HepG2 (cell line): ENCODE results near the gene MORN5. TPM values are rescaled to one million over a fixed set of nuclear protein-coding genes. Genes with fewer than 3 reads are reported as not detected.

Experiments used
- ATAC-seq: fragments of 200-7000 bp; cut with Tn5 transposase; 3 replicates; pipeline ENCODE4 v1.9.1; 2020; ENCODE audit warnings: mild to moderate bottlenecking, moderate library complexity
- BruUV-seq: library from RNA; stranded (reverse); fragments of 400-500 nt; replicated peaks from 2 replicates; lab custom pipeline; 2021; lab: Mats Ljungman, UMichigan
- CTCF ChIA-PET: fragments of 300-600 bp; formaldehyde crosslinking; extraction: SDS; loops from one replicate; lab custom pipeline; 2021; ENCODE audit warnings: low total read pairs, inconsistent platforms, low intra/inter-chr PET ratio; lab: Yijun Ruan, JAX
- POLR2A ChIA-PET: fragments of 350-600 bp; sonication (Branson Sonifier 250); formaldehyde crosslinking; loops from one replicate; lab custom pipeline; 2020; ENCODE audit warnings: antibody characterized with exemption, inconsistent platforms; lab: Yijun Ruan, JAX
- DNase-seq: peaks from one replicate; pipeline ENCODE4 v3.0.0-alpha.2; 2015; ENCODE audit warnings: low spot score
- FAIRE-seq: peaks from 3 replicates; lab custom pipeline; 2011; peaks lifted over from hg19 to GRCh38; lab: Jason Lieb, UNC
- H2AFZ ChIP-seq: one replicate; pipeline ENCODE4 v1.6.1; 2011; ENCODE audit warnings: low read length, inconsistent platforms
- H3K27ac ChIP-seq: fragments of 300-600 bp; 3 replicates; pipeline ENCODE4 v1.8.0; 2011; ENCODE audit warnings: mixed run types, mild to moderate bottlenecking, mixed read lengths, low read length, inconsistent platforms; ENCODE audit not compliant: insufficient read depth; ENCODE audit errors: extremely low read length
- H3K27me3 ChIP-seq, 2 experiments: fragments of 200-600 bp in 1 of 2; 2 replicates in 1 of 2; 3 replicates in 1 of 2; pipeline versions ENCODE4 v1.6.0 to v1.8.0; 2011; ENCODE audit warnings: low read length in 2 of 2, mild to moderate bottlenecking in 2 of 2, moderate library complexity in 2 of 2, inconsistent platforms in 1 of 2; ENCODE audit not compliant: insufficient read depth in 2 of 2, control insufficient read depth in 1 of 2
- H3K36me3 ChIP-seq, 2 experiments: fragments of 200-600 bp in 1 of 2; replicated peaks in 1 of 2; 2 replicates in 1 of 2; 3 replicates in 1 of 2; pipeline versions ENCODE4 v1.5.1 to v1.8.0; 2011; ENCODE audit warnings: low read length in 2 of 2, inconsistent platforms in 1 of 2; ENCODE audit not compliant: insufficient read depth in 2 of 2, control insufficient read depth in 1 of 2
- H3K4me1 ChIP-seq: 2 replicates; pipeline ENCODE4 v1.5.1; 2012; ENCODE audit warnings: low read length, inconsistent platforms; ENCODE audit not compliant: insufficient read depth
- H3K4me2 ChIP-seq: 2 replicates; pipeline ENCODE4 v1.6.0; 2011; ENCODE audit warnings: low read depth, low read length, inconsistent platforms
- H3K4me3 ChIP-seq, 3 experiments: fragments of 200-600 bp in 1 of 3; sonication (generic), shearing (Covaris generic) in 1 of 3; replicated peaks in 1 of 3; 2 replicates each; pipeline ENCODE4 v1.5.1; 2011 to 2016; ENCODE audit warnings: low read length in 3 of 3, inconsistent platforms in 2 of 3, low read depth in 2 of 3, mild to moderate bottlenecking in 2 of 3, control low read depth in 1 of 3, mixed read lengths in 1 of 3; ENCODE audit not compliant: insufficient read depth in 1 of 3
- H3K79me2 ChIP-seq: one replicate; pipeline ENCODE4 v1.6.1; 2011; ENCODE audit warnings: low read length, inconsistent platforms; ENCODE audit not compliant: insufficient read depth
- H3K9ac ChIP-seq: 2 replicates; pipeline ENCODE4 v1.6.0; 2011; ENCODE audit warnings: mild to moderate bottlenecking, low read depth, low read length, inconsistent platforms; ENCODE audit not compliant: insufficient read depth
- H3K9me3 ChIP-seq: 2 replicates; pipeline ENCODE4 v1.5.1; 2012; ENCODE audit warnings: mild to moderate bottlenecking, low read length
- H4K20me1 ChIP-seq: 2 replicates; pipeline ENCODE4 v1.6.0; 2011; ENCODE audit warnings: inconsistent platforms, mild to moderate bottlenecking, low read length, moderate library complexity; ENCODE audit not compliant: insufficient read depth
- AGO2 ChIP-seq: fragments of 200-400 bp; formaldehyde crosslinking; optimal IDR thresholded peaks from 2 replicates; pipeline ENCODE3; 2017; ENCODE audit warnings: mild to moderate bottlenecking, low read depth, low read length, moderate library complexity
- ARNTL ChIP-seq: sonication (generic); formaldehyde crosslinking; IDR thresholded peaks from 2 replicates; pipeline ENCODE4 v1.4.0; 2020; ENCODE audit warnings: mild to moderate bottlenecking, missing genetic modification reagents
- FOXP1 ChIP-seq, 2 experiments: fragments of 450-650 bp in 1 of 2; IDR thresholded peaks; 2 replicates each; pipeline ENCODE4 v1.6.1; 2017 to 2018; ENCODE audit warnings: antibody characterized with exemption in 1 of 2
- KDM3A ChIP-seq: IDR thresholded peaks from 2 replicates; pipeline ENCODE4 v1.6.1; 2018; ENCODE audit warnings: low read depth, missing compliant biosample characterization
- MIER2 ChIP-seq: IDR thresholded peaks from 2 replicates; pipeline ENCODE4 v1.6.1; 2016; ENCODE audit warnings: missing biosample characterization, missing genetic modification reagents
- RARA ChIP-seq: IDR thresholded peaks from 2 replicates; pipeline ENCODE4 v1.6.1; 2016; ENCODE audit warnings: missing genetic modification reagents, missing compliant biosample characterization
- REPIN1 ChIP-seq: sonication (generic); formaldehyde crosslinking; IDR thresholded peaks from 2 replicates; pipeline ENCODE4 v1.8.0; 2022; ENCODE audit warnings: missing genetic modification reagents, low read depth, mild to moderate bottlenecking, borderline replicate concordance
- SAP130 ChIP-seq: IDR thresholded peaks from 2 replicates; pipeline ENCODE4 v1.6.1; 2016; ENCODE audit warnings: low read depth
- SATB2 ChIP-seq: sonication (generic); formaldehyde crosslinking; IDR thresholded peaks from 2 replicates; pipeline ENCODE4 v1.5.0; 2020; ENCODE audit warnings: missing genetic modification reagents
- ZNF207 ChIP-seq: fragments of 450-650 bp; IDR thresholded peaks from 2 replicates; pipeline ENCODE4 v1.6.1; 2016; ENCODE audit warnings: antibody characterized with exemption, borderline replicate concordance
- ZNF224 ChIP-seq: sonication (generic); formaldehyde crosslinking; IDR thresholded peaks from 2 replicates; pipeline ENCODE4 v1.5.0; 2020; ENCODE audit warnings: mild to moderate bottlenecking, missing genetic modification reagents
- ZNF543 ChIP-seq: sonication (generic); formaldehyde crosslinking; IDR thresholded peaks from 2 replicates; pipeline ENCODE4 v1.4.0; 2020; ENCODE audit warnings: mild to moderate bottlenecking, missing genetic modification reagents
- ZNF746 ChIP-seq: sonication (generic); formaldehyde crosslinking; IDR thresholded peaks from 2 replicates; pipeline ENCODE4 v1.8.0; 2022; ENCODE audit warnings: mild to moderate bottlenecking, missing genetic modification reagents
- WGBS: methylation state at CpG from one replicate; pipeline ENCODE4 v1.1.6; 2017; ENCODE audit warnings: low lambda C conversion rate; 5-methylcytosine and 5-hydroxymethylcytosine counted together
- in situ Hi-C: cut with HindIII; loops from 2 replicates; pipeline ENCODE4 v1.10.0; 2017; ENCODE audit warnings: low pct_unique_long_range_greater_than_20kb; ENCODE audit not compliant: extremely low pct_ligation_motif_present
- intact Hi-C: fragments of 100-400 bp; cut with micrococcal nuclease; formaldehyde crosslinking; loops from one replicate; pipeline ENCODE4 v1.10.0; 2022; ENCODE audit not compliant: unreplicated experiment
- polyA plus RNA-seq, 8 experiments: library from polyadenylated mRNA; depleted of rRNA in 3 of 8; stranded (reverse) in 7 of 8; unstranded in 1 of 8; fragments of >200 nt; fragmentation: Illumina TruSeq in 4 of 8; extraction: Trizol in 4 of 8; gene quantifications; 2 replicates each; pipeline versions ENCODE4 v1.2.1 to v1.2.3, GENCODE V29; 2011 to 2016; ENCODE audit warnings: low read depth in 4 of 8, missing spikeins in 1 of 8, mixed read lengths in 1 of 8; ENCODE audit not compliant: insufficient read depth in 1 of 8
- total RNA-seq, 5 experiments: library from RNA; depleted of rRNA; stranded (reverse); fragments of >200 nt; fragmentation: Illumina TruSeq; extraction: Trizol; gene quantifications; 2 replicates each; pipeline ENCODE4 v1.2.3, GENCODE V29; 2016; ENCODE audit warnings: low read depth in 1 of 5
- TF ChIP-seq, protein P1 (sequence below): sonication (generic); formaldehyde crosslinking; IDR thresholded peaks from 2 replicates; pipeline ENCODE4 v1.5.1; 2020; ENCODE audit warnings: missing genetic modification reagents, mild to moderate bottlenecking, borderline replicate concordance
- TF ChIP-seq, protein P2 (sequence below): sonication (generic); formaldehyde crosslinking; IDR thresholded peaks from 2 replicates; pipeline ENCODE4 v1.5.0; 2020; ENCODE audit warnings: mild to moderate bottlenecking, missing genetic modification reagents, moderate library complexity
- TF ChIP-seq, protein P3 (sequence below): sonication (generic); formaldehyde crosslinking; conservative IDR thresholded peaks from 2 replicates; pipeline ENCODE4 v1.4.0; 2020; ENCODE audit warnings: missing genetic modification reagents
- TF ChIP-seq, protein P4 (sequence below): sonication (generic); formaldehyde crosslinking; IDR thresholded peaks from 2 replicates; pipeline ENCODE4 v1.9.0; 2021; ENCODE audit warnings: missing genetic modification reagents, mild to moderate bottlenecking, borderline replicate concordance

Gene MORN5
- total and polyA plus RNA-seq, 2 of the 13 experiments (the other 11 are each of a cell fraction or from before 2014, with no cell fraction given): not detected

- TF ChIP-seq MIER2 (peak; percentile 24; the same call in 1 of the 2 replicates), FOXP1 (IDR thresholded peaks at IDR 0.05) (no peak), FOXP1 (CRISPR knock-in tag; IDR thresholded peaks at IDR 0.05) (peak; percentile 15; the same call in 1 of the 2 replicates), REPIN1 (CRISPR knock-in tag) (0 out of 2 replicates have a peak, but pooled peaks have one; percentile 40), RARA (CRISPR knock-in tag) (peak; percentile 84)
Observed at GRCh38 chr9:122188369-122188768, 28.7 kb downstream of the MORN5 start (continued).

GRCh38 chr9:122190597-122191381 lies 31.1 kb downstream of the MORN5 start:
- peak overlapping the region; percentile 30; the same call in 1 of the 2 replicates for H3K4me2 ChIP-seq
- H3K27ac ChIP-seq: no peak overlapping the region
- DNase-seq (peak; percentile 52), ATAC-seq (peak; percentile 17), FAIRE-seq (no peak)
- ChIA-PET CTCF (no interaction called here), POLR2A (interaction anchor here (0.5 to 2.8 kb wide), 3 partner anchors 10 to 74 kb away, joined by 3 to 15 read pairs (median 10); partner anchors contain the start of genes MRRF and RBM18)
- in situ Hi-C loops: no loop called here
- H3K27me3 ChIP-seq: no peaks in the 10 kb centered on the region
- H4K20me1 ChIP-seq: no peaks in the 10 kb centered on the region
- WGBS: 42% methylated on average over 8 of the region's 12 CpGs
- peaks cover 75% of the 10 kb centered on the region for H3K4me1 ChIP-seq
- H3K79me2 ChIP-seq: no peaks in the 10 kb centered on the region
- H3K9me3 ChIP-seq: no peaks in the 10 kb centered on the region
- intact Hi-C loops: no loop called here
- no peaks in the 10 kb centered on the region for H3K36me3 ChIP-seq
- H3K9ac ChIP-seq: no peak overlapping the region
- no peak overlapping the region for H3K4me3 ChIP-seq
- no peak overlapping the region for H2AFZ ChIP-seq
- BruUV-seq: no TSS peak
- TF ChIP-seq ZNF746 (CRISPR knock-in tag) (no peak), ZNF543 (no peak), SATB2 (CRISPR knock-in tag) (no peak), AGO2 (no peak), ZNF224 (no peak), ZNF207 (no peak), SAP130 (peak; percentile 44), KDM3A (no peak), ARNTL (CRISPR knock-in tag) (no peak)
- TF ChIP-seq, protein P1, sequence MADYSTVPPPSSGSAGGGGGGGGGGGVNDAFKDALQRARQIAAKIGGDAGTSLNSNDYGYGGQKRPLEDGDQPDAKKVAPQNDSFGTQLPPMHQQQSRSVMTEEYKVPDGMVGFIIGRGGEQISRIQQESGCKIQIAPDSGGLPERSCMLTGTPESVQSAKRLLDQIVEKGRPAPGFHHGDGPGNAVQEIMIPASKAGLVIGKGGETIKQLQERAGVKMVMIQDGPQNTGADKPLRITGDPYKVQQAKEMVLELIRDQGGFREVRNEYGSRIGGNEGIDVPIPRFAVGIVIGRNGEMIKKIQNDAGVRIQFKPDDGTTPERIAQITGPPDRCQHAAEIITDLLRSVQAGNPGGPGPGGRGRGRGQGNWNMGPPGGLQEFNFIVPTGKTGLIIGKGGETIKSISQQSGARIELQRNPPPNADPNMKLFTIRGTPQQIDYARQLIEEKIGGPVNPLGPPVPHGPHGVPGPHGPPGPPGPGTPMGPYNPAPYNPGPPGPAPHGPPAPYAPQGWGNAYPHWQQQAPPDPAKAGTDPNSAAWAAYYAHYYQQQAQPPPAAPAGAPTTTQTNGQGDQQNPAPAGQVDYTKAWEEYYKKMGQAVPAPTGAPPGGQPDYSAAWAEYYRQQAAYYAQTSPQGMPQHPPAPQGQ: no peak
- TF ChIP-seq, protein P2, sequence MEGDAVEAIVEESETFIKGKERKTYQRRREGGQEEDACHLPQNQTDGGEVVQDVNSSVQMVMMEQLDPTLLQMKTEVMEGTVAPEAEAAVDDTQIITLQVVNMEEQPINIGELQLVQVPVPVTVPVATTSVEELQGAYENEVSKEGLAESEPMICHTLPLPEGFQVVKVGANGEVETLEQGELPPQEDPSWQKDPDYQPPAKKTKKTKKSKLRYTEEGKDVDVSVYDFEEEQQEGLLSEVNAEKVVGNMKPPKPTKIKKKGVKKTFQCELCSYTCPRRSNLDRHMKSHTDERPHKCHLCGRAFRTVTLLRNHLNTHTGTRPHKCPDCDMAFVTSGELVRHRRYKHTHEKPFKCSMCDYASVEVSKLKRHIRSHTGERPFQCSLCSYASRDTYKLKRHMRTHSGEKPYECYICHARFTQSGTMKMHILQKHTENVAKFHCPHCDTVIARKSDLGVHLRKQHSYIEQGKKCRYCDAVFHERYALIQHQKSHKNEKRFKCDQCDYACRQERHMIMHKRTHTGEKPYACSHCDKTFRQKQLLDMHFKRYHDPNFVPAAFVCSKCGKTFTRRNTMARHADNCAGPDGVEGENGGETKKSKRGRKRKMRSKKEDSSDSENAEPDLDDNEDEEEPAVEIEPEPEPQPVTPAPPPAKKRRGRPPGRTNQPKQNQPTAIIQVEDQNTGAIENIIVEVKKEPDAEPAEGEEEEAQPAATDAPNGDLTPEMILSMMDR (CRISPR knock-in tag): peak; percentile 33; the same call in 1 of the 2 replicates
- TF ChIP-seq, protein P3, sequence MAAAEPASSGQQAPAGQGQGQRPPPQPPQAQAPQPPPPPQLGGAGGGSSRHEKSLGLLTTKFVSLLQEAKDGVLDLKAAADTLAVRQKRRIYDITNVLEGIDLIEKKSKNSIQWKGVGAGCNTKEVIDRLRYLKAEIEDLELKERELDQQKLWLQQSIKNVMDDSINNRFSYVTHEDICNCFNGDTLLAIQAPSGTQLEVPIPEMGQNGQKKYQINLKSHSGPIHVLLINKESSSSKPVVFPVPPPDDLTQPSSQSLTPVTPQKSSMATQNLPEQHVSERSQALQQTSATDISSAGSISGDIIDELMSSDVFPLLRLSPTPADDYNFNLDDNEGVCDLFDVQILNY: no peak
- TF ChIP-seq, protein P4, sequence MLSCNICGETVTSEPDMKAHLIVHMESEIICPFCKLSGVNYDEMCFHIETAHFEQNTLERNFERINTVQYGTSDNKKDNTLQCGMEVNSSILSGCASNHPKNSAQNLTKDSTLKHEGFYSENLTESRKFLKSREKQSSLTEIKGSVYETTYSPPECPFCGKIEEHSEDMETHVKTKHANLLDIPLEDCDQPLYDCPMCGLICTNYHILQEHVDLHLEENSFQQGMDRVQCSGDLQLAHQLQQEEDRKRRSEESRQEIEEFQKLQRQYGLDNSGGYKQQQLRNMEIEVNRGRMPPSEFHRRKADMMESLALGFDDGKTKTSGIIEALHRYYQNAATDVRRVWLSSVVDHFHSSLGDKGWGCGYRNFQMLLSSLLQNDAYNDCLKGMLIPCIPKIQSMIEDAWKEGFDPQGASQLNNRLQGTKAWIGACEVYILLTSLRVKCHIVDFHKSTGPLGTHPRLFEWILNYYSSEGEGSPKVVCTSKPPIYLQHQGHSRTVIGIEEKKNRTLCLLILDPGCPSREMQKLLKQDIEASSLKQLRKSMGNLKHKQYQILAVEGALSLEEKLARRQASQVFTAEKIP: no peak
